Suppressor macrophage treated with lipopolysaccharide for 4 hours (primary cell): Measurements from ENCODE around the gene OGFOD2.

Source experiments
- DNase-seq: peaks from one replicate; pipeline ENCODE4 v3.0.0-alpha.2; 2020

Gene OGFOD2

GRCh38 chr12:122977655-122978392, 2.8 kb downstream of the OGFOD2 start:
- no peak for DNase-seq

GRCh38 chr12:122978507-122978955, 3.5 kb downstream of the OGFOD2 start:
- DNase-seq, result no peak

- no peak for DNase-seq
Observed at GRCh38 chr12:122979001-122979907, 4.2 kb downstream of the OGFOD2 start.

GRCh38 chr12:122979908-122980182, 4.8 kb downstream of the OGFOD2 start:
- no peak for DNase-seq

- DNase-seq, result peak; percentile 77
Observed at GRCh38 chr12:122980183-122981035, 5.4 kb downstream of the OGFOD2 start, which contains the start of gene ARL6IP4. Gene ARL6IP4, plus strand, starts transcription at chr12:122980681. Its CDS starts 459 bp downstream, at chr12:122981140.

- DNase-seq, result no peak
Observed at GRCh38 chr12:122981036-122981471, 6.0 kb downstream of the OGFOD2 start.

GRCh38 chr12:122981587-122982476, 6.8 kb downstream of the OGFOD2 start:
- DNase-seq, result no peak

GRCh38 chr12:122982477-122982815, 7.4 kb downstream of the OGFOD2 start:
- DNase-seq, result no peak

- DNase-seq, result no peak
Observed at GRCh38 chr12:122982963-122983788, 8.1 kb downstream of the OGFOD2 start.

- peak; percentile 15 for DNase-seq
Observed at GRCh38 chr12:122983789-122984515, 8.9 kb downstream of the OGFOD2 start.

- peak; percentile 60 for DNase-seq
Observed at GRCh38 chr12:122984612-122985337, 9.7 kb downstream of the OGFOD2 start.

- no peak for DNase-seq
Observed at GRCh38 chr12:122985338-122986257, 10.6 kb downstream of the OGFOD2 start.

GRCh38 chr12:122986258-122986871, 11.3 kb downstream of the OGFOD2 start:
- no peak for DNase-seq

- DNase-seq, result no peak
Observed at GRCh38 chr12:122987086-122987951, 12.3 kb downstream of the OGFOD2 start.

GRCh38 chr12:122988036-122988435, 13.0 kb downstream of the OGFOD2 start:
- no peak for DNase-seq

- no peak for DNase-seq
Observed at GRCh38 chr12:122988612-122989212, 13.7 kb downstream of the OGFOD2 start.
